HG02885 (cell line): ENCODE data around the gene PKD1.

ENCODE experiments used
- ATAC-seq: cut with Tn5 transposase; IDR thresholded peaks from one replicate; pipeline ENCODE4 v1.9.1; 2021; ENCODE audit warnings: mild to moderate bottlenecking; ENCODE audit not compliant: unreplicated experiment, poor library complexity

The PKD1 gene

GRCh38 chr16:2079991-2080390, 55.7 kb downstream of the PKD1 start:
- ATAC-seq: no peak

GRCh38 chr16:2079311-2079800, 56.3 kb downstream of the PKD1 start:
- ATAC-seq: no peak

- ATAC-seq: no peak
These were observed 57.0 kb downstream of the PKD1 start for GRCh38 chr16:2078691-2079090.

GRCh38 chr16:2078096-2078495, 57.6 kb downstream of the PKD1 start:
- ATAC-seq: no peak

GRCh38 chr16:2077696-2078095, 58.0 kb downstream of the PKD1 start:
- no peak for ATAC-seq

- no peak for ATAC-seq
These were observed 58.7 kb downstream of the PKD1 start for GRCh38 chr16:2077016-2077415.

GRCh38 chr16:2076072-2076865, 59.4 kb downstream of the PKD1 start:
- no peak for ATAC-seq

GRCh38 chr16:2075631-2076030, 60.1 kb downstream of the PKD1 start:
- ATAC-seq: no peak

- ATAC-seq: no peak
These were observed 61.6 kb downstream of the PKD1 start for GRCh38 chr16:2074071-2074470.

- ATAC-seq: no peak
These were observed 62.8 kb downstream of the PKD1 start for GRCh38 chr16:2072926-2073325.

- no peak for ATAC-seq
These were observed 64.1 kb downstream of the PKD1 start for GRCh38 chr16:2071454-2072202.

- no peak for ATAC-seq
These were observed 64.9 kb downstream of the PKD1 start for GRCh38 chr16:2070576-2071453.

- ATAC-seq: no peak
These were observed 69.6 kb downstream of the PKD1 start for GRCh38 chr16:2066139-2066538.

- ATAC-seq: no peak
These were observed 71.2 kb downstream of the PKD1 start for GRCh38 chr16:2064368-2064945.

GRCh38 chr16:2063861-2064260, 71.8 kb downstream of the PKD1 start:
- no peak for ATAC-seq

- no peak for ATAC-seq
These were observed 72.9 kb downstream of the PKD1 start for GRCh38 chr16:2062801-2063200.

GRCh38 chr16:2061526-2061925, 74.2 kb downstream of the PKD1 start:
- ATAC-seq: no peak

GRCh38 chr16:2061023-2061422, 74.7 kb downstream of the PKD1 start:
- ATAC-seq: no peak

- ATAC-seq: no peak
These were observed 75.4 kb downstream of the PKD1 start for GRCh38 chr16:2060346-2060745.

GRCh38 chr16:2058872-2059271, 76.8 kb downstream of the PKD1 start:
- ATAC-seq: no peak
